Measurements from ENCODE around the gene ASIC5. TPM values are rescaled to one million over a fixed set of nuclear protein-coding genes. Genes with fewer than 3 reads are reported as not detected.
"Not testable (repeated sequence)": the region's sequence is repeated elsewhere in the genome, so short reads cannot be mapped to it uniquely, and the experiment has no call there.

The ASIC5 gene
- total RNA-seq, 2 experiments from 2014 or later: not detected

DNA sequence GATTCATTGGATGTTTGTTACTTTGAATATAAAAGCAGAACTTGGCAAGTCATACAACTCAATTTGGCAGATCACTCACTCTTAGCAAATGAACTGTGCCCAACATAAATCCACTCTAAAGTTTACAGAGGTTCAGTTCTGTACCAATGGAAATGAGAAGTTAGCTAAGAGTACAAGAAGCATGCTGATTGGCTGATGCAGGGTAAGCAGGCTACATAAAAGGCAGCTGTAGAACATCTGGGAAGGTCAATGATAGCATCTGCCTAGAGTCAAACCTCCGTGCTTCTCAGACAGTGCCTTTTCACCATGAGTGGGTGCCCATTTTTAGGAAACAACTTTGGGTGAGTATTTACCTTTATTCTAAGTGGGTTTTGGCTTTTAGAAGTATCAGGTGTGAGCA is 37.4 kb upstream of the ASIC5 start, which contains the start of gene TDO2:
TSS of gene TDO2 (plus strand) at position 244 of the 400 bp plus-strand sequence. CDS start at position 307, 63 bp downstream.
- TF ChIP-seq, protein P1, sequence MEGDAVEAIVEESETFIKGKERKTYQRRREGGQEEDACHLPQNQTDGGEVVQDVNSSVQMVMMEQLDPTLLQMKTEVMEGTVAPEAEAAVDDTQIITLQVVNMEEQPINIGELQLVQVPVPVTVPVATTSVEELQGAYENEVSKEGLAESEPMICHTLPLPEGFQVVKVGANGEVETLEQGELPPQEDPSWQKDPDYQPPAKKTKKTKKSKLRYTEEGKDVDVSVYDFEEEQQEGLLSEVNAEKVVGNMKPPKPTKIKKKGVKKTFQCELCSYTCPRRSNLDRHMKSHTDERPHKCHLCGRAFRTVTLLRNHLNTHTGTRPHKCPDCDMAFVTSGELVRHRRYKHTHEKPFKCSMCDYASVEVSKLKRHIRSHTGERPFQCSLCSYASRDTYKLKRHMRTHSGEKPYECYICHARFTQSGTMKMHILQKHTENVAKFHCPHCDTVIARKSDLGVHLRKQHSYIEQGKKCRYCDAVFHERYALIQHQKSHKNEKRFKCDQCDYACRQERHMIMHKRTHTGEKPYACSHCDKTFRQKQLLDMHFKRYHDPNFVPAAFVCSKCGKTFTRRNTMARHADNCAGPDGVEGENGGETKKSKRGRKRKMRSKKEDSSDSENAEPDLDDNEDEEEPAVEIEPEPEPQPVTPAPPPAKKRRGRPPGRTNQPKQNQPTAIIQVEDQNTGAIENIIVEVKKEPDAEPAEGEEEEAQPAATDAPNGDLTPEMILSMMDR (IDR thresholded peaks at IDR 0.05): no peak
- Mint-ChIP-seq H3K4me1 (ENCODE audit: low read depth) (peaks cover 6% of the 10 kb centered on the region), H3K9me3 (no peaks in the 10 kb centered on the region), H3K36me3 (ENCODE audit: low read depth) (no peaks in the 10 kb centered on the region), H3K4me3 (no peak within 1 kb of the TSS), H3K27me3 (peaks cover 10% of the 10 kb centered on the region), H3K27ac (no peak within 1 kb of the TSS)
- ChIA-PET CTCF (no interaction called here), POLR2A (no interaction called here)
- DNase-seq: no peak
- ATAC-seq: no peak
- intact Hi-C loops (cut with micrococcal nuclease): no loop called here

- no peak overlapping the region for H3K4me3 Mint-ChIP-seq
- no peak for DNase-seq
- TF ChIP-seq, protein P1 (IDR thresholded peaks at IDR 0.05): no peak
- peaks cover 2% of the 10 kb centered on the region for H3K27me3 Mint-ChIP-seq
- peaks cover 7% of the 10 kb centered on the region for H3K9me3 Mint-ChIP-seq
- no peaks in the 10 kb centered on the region for H3K36me3 Mint-ChIP-seq (ENCODE audit: low read depth)
- ATAC-seq: no peak
- intact Hi-C loops (cut with micrococcal nuclease): no loop called here
- H3K27ac Mint-ChIP-seq: no peak overlapping the region
- ChIA-PET POLR2A (no interaction called here), CTCF (interaction anchor here (1.1 kb wide), 1 partner anchor 11 kb away, joined by 3 read pairs; no protein-coding TSS in a partner anchor)
- H3K4me1 Mint-ChIP-seq (ENCODE audit: low read depth): no peaks in the 10 kb centered on the region
Measured at GRCh38 chr4:155901013-155901412, 34.9 kb upstream of the ASIC5 start.

GRCh38 chr4:155900381-155900780 is 34.3 kb upstream of the ASIC5 start:
- peaks cover 7% of the 10 kb centered on the region for H3K9me3 Mint-ChIP-seq
- H3K27ac Mint-ChIP-seq: no peak overlapping the region
- H3K36me3 Mint-ChIP-seq (ENCODE audit: low read depth): no peaks in the 10 kb centered on the region
- H3K27me3 Mint-ChIP-seq: peaks cover 2% of the 10 kb centered on the region
- TF ChIP-seq, protein P1 (IDR thresholded peaks at IDR 0.05): no peak
- ChIA-PET CTCF (interaction anchor here (0.8 to 1.1 kb wide), 2 partner anchors 11 to 13 kb away, joined by 3 read pairs; no protein-coding TSS in a partner anchor), POLR2A (no interaction called here)
- no peak for ATAC-seq
- H3K4me1 Mint-ChIP-seq (ENCODE audit: low read depth): no peaks in the 10 kb centered on the region
- intact Hi-C loops (cut with micrococcal nuclease): no loop called here
- H3K4me3 Mint-ChIP-seq: no peak overlapping the region
- DNase-seq: no peak

- no peak for ATAC-seq
- Mint-ChIP-seq H3K9me3 (peaks cover 7% of the 10 kb centered on the region), H3K27me3 (peaks cover 2% of the 10 kb centered on the region), H3K4me3 (no peak overlapping the region), H3K36me3 (ENCODE audit: low read depth) (no peaks in the 10 kb centered on the region), H3K4me1 (ENCODE audit: low read depth) (no peaks in the 10 kb centered on the region), H3K27ac (no peak overlapping the region)
- no peak for DNase-seq
- POLR2A ChIA-PET: no interaction called here
- TF ChIP-seq, protein P1 (IDR thresholded peaks at IDR 0.05): no peak
- CTCF ChIA-PET: interaction anchor here (0.8 to 1.1 kb wide), 2 partner anchors 12 to 13 kb away, joined by 3 read pairs; no protein-coding TSS in a partner anchor
- intact Hi-C loops (cut with micrococcal nuclease): no loop called here
Measured at GRCh38 chr4:155899891-155900290, 33.8 kb upstream of the ASIC5 start.

DNA sequence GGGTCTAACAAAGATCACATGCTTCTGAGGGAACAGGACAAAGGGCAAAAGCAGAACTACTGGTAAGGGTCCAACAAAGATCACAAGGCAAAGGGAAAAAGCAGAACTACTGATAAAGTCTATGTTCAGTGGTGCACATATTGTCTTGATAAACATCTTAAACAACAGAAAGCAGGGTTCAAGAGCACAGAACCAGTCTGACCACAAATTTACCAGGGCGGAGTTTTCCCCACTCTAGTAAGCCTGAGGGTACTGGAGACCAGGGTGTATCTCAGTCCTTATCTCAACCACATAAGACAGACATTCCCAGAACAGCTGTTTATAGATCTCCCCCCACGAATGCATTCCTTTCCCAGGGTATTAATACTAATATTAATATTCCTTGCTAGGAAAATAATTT is 32.3 kb upstream of the ASIC5 start:
- H3K36me3 Mint-ChIP-seq (ENCODE audit: low read depth); H3K27me3 Mint-ChIP-seq; H3K27ac Mint-ChIP-seq; intact Hi-C loops (cut with micrococcal nuclease); H3K4me3 Mint-ChIP-seq; DNase-seq; ATAC-seq; POLR2A ChIA-PET; H3K4me1 Mint-ChIP-seq (ENCODE audit: low read depth); CTCF ChIA-PET; H3K9me3 Mint-ChIP-seq: not testable (repeated sequence)

DNA sequence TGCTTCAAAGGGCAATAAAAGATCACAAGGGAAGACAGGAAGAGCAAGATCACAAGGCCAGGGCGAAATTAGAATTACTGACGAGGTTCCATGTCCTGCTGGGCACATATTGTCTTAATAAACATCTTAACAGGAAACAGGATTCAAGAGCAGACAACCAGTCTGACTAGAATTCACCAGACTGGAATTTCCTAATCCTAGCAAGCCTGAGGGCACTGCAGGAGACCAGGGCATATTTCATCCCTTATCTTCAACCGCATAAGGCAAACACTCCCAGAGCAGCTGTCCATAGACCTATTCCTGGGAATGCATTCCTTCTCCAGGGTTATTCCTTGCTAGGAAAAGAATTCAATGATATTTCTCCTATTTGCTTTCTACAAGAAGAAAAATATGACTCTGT is 25.0 kb upstream of the ASIC5 start:
- ATAC-seq: no peak
- intact Hi-C loops (cut with micrococcal nuclease): no loop called here
- Mint-ChIP-seq H3K36me3 (ENCODE audit: low read depth) (no peaks in the 10 kb centered on the region), H3K9me3 (no peaks in the 10 kb centered on the region), H3K27ac (no peak overlapping the region), H3K27me3 (peaks cover 22% of the 10 kb centered on the region), H3K4me3 (no peak overlapping the region), H3K4me1 (ENCODE audit: low read depth) (no peaks in the 10 kb centered on the region)
- ChIA-PET POLR2A (no interaction called here), CTCF (no interaction called here)
- TF ChIP-seq, protein P1 (IDR thresholded peaks at IDR 0.05): no peak
- no peak for DNase-seq

Data from activated CD8-positive, alpha-beta T cell treated with anti-CD3 and anti-CD28 coated beads for 36 hours (primary cell).